ENCODE results near the gene DOCK2.

DOCK2 gene

GRCh38 chr5:169875091-169875728 is 238.1 kb downstream of the DOCK2 start:
- H3K4me3 ChIP-seq (IDR thresholded peaks at IDR 0.05; ENCODE audit: insufficient read depth, low read depth, low read length): no peak overlapping the region
- TF ChIP-seq, protein P1, sequence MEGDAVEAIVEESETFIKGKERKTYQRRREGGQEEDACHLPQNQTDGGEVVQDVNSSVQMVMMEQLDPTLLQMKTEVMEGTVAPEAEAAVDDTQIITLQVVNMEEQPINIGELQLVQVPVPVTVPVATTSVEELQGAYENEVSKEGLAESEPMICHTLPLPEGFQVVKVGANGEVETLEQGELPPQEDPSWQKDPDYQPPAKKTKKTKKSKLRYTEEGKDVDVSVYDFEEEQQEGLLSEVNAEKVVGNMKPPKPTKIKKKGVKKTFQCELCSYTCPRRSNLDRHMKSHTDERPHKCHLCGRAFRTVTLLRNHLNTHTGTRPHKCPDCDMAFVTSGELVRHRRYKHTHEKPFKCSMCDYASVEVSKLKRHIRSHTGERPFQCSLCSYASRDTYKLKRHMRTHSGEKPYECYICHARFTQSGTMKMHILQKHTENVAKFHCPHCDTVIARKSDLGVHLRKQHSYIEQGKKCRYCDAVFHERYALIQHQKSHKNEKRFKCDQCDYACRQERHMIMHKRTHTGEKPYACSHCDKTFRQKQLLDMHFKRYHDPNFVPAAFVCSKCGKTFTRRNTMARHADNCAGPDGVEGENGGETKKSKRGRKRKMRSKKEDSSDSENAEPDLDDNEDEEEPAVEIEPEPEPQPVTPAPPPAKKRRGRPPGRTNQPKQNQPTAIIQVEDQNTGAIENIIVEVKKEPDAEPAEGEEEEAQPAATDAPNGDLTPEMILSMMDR (conservative IDR thresholded peaks at IDR 0.05; ENCODE audit: low read depth, low read length): no peak
- H3K4me2 ChIP-seq: no peak overlapping the region

GRCh38 chr5:169875731-169876130 is 238.7 kb downstream of the DOCK2 start:
- Histone ChIP-seq H4K20me1 (ENCODE audit: insufficient read depth) (no peaks in the 10 kb centered on the region), H2AFZ (ENCODE audit: low read depth) (no peak overlapping the region), H3K4me2 (no peak overlapping the region), H3K79me2 (ENCODE audit: insufficient read depth, low read depth) (no peaks in the 10 kb centered on the region), H3K4me3 (IDR thresholded peaks at IDR 0.05; ENCODE audit: insufficient read depth, low read depth, low read length) (no peak overlapping the region), H3K27ac (no peak overlapping the region), H3K9ac (no peak overlapping the region), H3K4me1 (ENCODE audit: low read depth, poor library complexity, severe bottlenecking) (no peaks in the 10 kb centered on the region), H3K27me3 (ENCODE audit: insufficient read depth, low read depth) (no peaks in the 10 kb centered on the region), H3K36me3 (ENCODE audit: insufficient read depth) (no peaks in the 10 kb centered on the region)
- TF ChIP-seq, protein P1 (conservative IDR thresholded peaks at IDR 0.05; ENCODE audit: low read depth, low read length): no peak

More at GRCh38 chr5:169875091-169875728, 238.1 kb downstream of the DOCK2 start:
- H3K9ac ChIP-seq: no peak overlapping the region
- no peaks in the 10 kb centered on the region for H3K27me3 ChIP-seq (ENCODE audit: insufficient read depth, low read depth)
- no peaks in the 10 kb centered on the region for H4K20me1 ChIP-seq (ENCODE audit: insufficient read depth)
- H3K27ac ChIP-seq: no peak overlapping the region
- H2AFZ ChIP-seq (ENCODE audit: low read depth): no peak overlapping the region
- H3K36me3 ChIP-seq (ENCODE audit: insufficient read depth): no peaks in the 10 kb centered on the region
- no peaks in the 10 kb centered on the region for H3K4me1 ChIP-seq (ENCODE audit: low read depth, poor library complexity, severe bottlenecking)
- H3K79me2 ChIP-seq (ENCODE audit: insufficient read depth, low read depth): no peaks in the 10 kb centered on the region

DNA sequence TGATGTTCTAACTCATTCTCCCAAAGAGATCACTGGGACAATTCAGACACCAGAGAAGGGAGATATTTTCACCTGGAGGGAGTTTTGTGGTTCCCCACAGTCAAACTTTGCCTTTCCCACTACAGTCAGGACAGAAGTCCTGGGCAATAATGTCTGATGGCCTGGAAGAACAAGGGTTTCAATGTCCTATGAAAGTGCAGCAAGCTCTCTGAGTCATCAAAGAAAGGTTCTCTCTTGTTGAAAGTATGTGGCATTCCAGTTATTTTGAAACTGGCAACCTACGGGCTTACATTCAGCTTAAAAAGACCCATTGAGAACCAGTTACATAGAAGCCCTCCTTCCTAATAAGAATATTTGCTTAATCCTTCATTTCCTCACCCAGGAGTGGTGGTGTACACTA is 239.3 kb downstream of the DOCK2 start:
- TF ChIP-seq, protein P1 (conservative IDR thresholded peaks at IDR 0.05; ENCODE audit: low read depth, low read length): no peak
- H3K36me3 ChIP-seq (ENCODE audit: insufficient read depth): no peaks in the 10 kb centered on the region
- H3K4me2 ChIP-seq: no peak overlapping the region
- no peak overlapping the region for H3K27ac ChIP-seq
- H3K4me3 ChIP-seq (IDR thresholded peaks at IDR 0.05; ENCODE audit: insufficient read depth, low read depth, low read length): no peak overlapping the region
- no peaks in the 10 kb centered on the region for H3K4me1 ChIP-seq (ENCODE audit: low read depth, poor library complexity, severe bottlenecking)
- H3K79me2 ChIP-seq (ENCODE audit: insufficient read depth, low read depth): no peaks in the 10 kb centered on the region
- no peaks in the 10 kb centered on the region for H4K20me1 ChIP-seq (ENCODE audit: insufficient read depth)
- no peak overlapping the region for H3K9ac ChIP-seq
- H2AFZ ChIP-seq (ENCODE audit: low read depth): no peak overlapping the region
- H3K27me3 ChIP-seq (ENCODE audit: insufficient read depth, low read depth): no peaks in the 10 kb centered on the region

GRCh38 chr5:169880012-169880663 is 243.1 kb downstream of the DOCK2 start:
- Histone ChIP-seq H4K20me1 (ENCODE audit: insufficient read depth) (no peaks in the 10 kb centered on the region), H3K4me3 (IDR thresholded peaks at IDR 0.05; ENCODE audit: insufficient read depth, low read depth, low read length) (no peak overlapping the region), H3K36me3 (ENCODE audit: insufficient read depth) (no peaks in the 10 kb centered on the region), H3K79me2 (ENCODE audit: insufficient read depth, low read depth) (no peaks in the 10 kb centered on the region), H3K27me3 (ENCODE audit: insufficient read depth, low read depth) (no peaks in the 10 kb centered on the region), H3K4me2 (no peak overlapping the region), H2AFZ (ENCODE audit: low read depth) (no peak overlapping the region), H3K4me1 (ENCODE audit: low read depth, poor library complexity, severe bottlenecking) (no peaks in the 10 kb centered on the region), H3K9ac (no peak overlapping the region), H3K27ac (no peak overlapping the region)
- TF ChIP-seq, protein P1 (conservative IDR thresholded peaks at IDR 0.05; ENCODE audit: low read depth, low read length): no peak

Measured in KMS-11 (cell line).